Nucleus accumbens (tissue), 56 donors: ENCODE data around the gene TNNT3.

Source experiments
- DNase-seq, 56 donors: peaks; one replicate each; lab custom pipeline; 2025; lab: John Stamatoyannopoulos, UW

Gene TNNT3

DNA sequence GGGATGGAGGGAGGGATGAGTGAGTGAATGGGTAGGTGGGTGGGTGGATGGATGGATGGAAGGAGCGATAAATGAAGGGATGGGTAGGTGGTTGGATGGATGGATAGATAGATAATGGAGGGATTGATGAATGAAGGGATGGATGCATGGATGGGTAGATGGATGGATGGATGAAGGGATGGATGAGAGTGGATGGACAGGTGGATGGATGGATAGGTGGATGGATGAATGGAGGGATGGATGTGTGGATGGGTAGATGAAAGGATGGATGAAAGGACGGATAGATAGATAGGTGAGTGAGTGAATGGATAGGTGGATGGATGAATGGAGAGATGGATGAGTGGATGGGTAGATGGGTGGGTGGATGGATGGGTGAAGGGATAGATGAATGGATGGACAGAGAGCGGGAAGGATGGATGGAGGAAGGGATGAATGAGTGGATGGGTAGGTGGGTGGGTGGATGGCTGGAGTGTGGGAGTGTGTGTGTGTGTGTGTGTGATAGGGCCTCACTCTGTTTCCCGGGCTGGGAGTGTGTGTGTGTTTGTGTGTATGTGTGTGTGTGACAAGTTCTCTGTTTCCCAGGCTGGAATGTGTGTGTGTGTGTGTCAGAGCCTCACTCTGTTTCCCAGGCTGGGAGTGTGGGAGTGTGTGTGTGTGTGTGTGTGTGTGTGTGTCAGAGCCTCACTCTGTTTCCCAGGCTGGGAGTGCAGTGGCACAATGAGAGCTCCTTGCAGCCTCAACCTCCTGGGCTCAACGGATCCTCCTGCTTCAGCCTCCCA lies 25.7 kb upstream of the TNNT3 start:
- no peak for DNase-seq

DNA sequence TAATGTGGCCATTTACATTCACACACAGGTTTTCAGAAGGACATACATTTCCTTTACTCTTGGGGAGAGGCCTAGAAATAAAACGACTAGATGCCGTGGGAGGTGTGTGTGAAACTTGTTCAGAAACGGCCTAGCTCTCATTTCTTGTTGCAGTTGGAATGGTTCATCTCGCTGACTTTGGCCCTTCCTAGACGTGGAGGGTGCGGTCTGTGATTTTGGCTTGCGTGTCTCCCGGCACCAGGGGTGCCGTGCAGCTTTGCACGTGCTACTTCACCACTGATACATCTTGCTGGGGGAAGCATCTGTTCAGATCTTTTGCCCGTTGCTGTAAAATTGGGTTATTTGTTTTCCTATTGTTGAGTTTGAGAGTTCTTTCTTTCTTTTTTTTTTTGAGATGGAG lies 24.7 kb upstream of the TNNT3 start:
- no peak for DNase-seq

DNA sequence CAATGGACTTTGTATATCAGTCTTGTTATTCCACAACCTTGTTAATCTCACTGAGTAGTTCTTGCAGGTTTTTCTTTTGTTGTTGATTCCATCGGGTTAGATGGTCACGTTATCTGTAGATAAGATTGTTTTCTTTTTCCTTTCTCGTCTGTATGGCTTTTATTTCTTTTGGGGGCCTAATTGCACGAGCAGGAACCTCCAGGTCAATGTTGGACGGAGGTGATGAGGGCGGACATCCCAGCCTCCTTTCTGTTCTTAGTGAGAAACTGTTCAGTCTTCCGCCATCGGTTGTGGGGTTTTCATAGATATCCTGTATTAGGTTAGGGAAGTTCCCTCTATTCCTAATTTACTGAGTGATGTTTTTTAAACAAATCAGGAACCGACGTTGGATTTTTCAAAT lies 23.0 kb upstream of the TNNT3 start:
- DNase-seq, result no peak

DNA sequence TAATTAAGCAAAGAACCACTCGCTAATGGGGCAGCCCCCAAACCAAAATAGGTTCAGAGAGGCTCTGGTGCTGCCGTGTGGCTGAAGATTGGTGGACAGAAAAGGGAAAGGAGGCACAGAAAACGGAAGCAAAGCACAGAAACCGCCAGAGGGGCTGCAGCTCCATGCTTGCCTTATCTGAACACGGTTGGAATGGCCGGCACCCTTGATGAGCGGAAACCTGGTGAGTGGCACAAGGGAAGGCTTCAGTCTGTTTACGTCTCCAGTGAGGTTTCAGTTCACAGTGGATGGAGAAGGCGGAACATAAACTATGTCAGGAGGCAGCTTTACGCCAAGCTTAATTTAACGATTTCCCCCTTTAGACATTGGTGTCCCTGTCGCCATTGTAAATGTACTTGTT lies 22.6 kb upstream of the TNNT3 start:
- no peak for DNase-seq

DNA sequence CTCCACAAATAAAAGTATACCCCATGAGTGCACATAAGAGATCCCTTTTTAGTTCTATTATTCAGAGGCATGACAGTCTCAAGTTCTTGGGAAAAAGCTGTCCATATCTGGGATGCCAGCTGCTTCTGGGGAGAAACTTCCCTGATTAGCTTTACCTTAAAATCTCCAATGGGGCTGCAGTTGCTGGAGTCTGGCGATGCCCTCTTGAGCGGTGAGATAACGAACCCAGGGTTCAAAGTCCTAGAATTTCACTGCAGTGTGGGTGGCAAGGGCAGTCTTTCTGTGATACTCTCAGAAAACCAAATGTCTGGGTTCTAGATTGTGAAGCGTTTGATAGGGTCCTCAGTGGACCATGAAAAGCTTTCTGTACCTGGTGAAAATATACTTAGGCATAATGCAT lies 20.4 kb upstream of the TNNT3 start:
- no peak for DNase-seq

DNA sequence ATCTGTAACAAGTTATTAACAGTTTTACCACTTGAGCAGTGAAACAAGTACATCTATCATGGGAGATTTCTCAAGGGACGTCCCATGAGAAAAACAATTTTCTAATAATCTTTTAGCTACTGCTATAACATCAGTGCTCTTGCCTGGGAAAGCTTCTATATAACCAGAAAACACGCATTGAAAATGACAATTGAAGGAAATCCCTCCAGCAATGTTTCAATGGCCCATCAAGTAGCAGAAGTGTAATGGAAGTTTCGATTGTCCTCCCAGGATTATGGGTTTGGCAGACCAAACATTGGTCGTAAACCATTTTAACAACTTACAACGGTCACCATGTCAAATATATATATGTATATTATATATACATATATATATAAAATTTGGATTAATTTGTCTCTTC lies 19.8 kb upstream of the TNNT3 start:
- DNase-seq, result no peak

DNA sequence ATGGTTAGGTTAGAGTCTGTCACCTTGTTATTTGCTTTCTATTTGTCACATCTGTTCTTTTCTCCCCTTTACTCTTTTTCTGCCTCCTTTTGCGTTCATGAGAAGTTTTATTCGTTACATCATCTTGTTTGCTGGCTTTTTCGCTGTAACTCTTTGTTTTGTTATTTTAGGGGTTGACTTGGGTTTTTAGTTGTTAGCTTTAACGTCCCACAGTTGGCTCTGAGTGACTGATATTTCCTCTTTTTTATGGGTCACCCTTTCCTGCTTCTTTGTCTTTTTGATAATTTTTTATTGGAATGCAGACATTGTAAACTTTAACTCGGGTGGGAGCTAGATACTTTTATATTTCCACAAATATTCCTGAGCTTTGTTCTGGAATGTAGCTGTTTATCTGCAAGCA lies 13.3 kb upstream of the TNNT3 start:
- DNase-seq, result no peak

DNA sequence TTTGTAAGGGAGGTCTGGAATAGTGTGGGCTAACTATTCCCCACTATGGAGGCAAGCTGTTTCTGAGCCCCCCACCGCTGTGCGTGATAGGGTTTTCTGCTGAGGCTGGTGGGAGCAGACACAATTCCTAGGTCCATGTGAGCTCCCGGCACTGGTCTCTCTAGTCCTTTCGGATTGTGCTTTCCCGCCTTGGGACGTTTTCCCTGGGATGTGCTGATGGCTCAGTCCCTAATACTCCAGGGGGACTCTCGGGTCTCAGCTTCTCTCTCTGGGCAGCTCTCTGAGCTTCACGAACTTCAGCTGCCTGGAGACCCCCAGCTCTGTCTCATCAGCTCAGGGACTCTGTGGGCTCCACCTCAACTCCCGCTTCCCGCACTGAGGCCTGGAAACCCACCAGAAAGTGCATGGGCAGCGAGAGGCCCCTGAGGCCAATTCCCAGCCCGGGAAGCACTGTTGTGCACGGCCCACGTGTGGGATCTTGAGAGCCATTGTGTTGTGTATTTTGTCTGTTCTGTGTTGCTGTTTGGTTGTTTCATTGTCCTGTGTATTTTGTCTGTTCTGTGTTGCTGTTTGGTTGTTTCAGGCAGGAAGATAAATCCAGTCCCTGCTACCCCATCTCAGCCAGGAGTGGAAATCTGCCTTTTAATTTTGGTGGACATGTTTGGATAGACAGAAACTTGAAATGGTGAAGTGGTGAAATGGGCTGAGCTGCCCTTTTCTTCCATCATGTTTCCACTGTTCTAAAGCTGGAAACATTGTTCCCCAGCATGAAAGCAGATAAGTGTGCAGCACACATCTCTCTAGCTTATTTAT lies 12.7 kb upstream of the TNNT3 start:
- DNase-seq, result no peak

DNA sequence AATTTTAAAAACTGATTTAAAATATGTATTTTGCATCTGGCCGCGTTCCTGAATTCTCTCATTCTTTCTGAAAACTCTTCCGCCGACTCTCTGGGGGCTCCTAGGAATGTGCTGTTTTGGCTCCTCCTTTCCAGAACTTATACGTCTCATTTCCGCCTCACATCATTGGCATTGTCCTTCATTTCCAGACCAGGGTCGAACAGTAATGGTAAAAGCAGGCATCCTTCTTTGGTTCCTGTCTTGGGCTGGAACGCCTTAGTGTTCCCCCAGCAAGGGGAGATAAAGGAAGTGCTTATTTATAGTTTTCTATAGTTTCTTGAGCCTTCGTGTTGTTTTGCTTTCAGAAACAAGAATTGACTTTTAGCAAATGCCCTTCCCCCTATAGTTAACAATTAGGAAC lies 10.9 kb upstream of the TNNT3 start:
- DNase-seq, result no peak

DNA sequence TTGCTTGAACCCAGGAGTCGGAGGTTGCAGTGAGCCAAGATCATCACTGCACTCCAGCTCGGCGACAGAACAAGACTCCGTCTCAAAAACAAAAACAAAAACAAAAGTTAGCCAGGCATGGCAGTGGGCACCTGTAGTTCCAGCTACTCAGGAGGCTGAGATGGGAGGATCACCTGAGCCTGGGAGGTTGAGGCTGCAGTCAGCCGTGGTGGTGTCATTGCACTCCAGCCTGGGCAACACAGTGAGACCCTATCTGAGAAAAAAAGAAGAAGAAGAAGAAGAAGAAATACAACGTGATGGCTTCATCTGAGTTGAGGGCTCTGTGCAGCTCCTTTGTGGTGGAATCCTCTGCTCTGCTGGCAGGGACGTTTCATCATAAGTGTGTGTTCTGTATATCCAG lies 10.0 kb upstream of the TNNT3 start:
- DNase-seq, result no peak

DNA sequence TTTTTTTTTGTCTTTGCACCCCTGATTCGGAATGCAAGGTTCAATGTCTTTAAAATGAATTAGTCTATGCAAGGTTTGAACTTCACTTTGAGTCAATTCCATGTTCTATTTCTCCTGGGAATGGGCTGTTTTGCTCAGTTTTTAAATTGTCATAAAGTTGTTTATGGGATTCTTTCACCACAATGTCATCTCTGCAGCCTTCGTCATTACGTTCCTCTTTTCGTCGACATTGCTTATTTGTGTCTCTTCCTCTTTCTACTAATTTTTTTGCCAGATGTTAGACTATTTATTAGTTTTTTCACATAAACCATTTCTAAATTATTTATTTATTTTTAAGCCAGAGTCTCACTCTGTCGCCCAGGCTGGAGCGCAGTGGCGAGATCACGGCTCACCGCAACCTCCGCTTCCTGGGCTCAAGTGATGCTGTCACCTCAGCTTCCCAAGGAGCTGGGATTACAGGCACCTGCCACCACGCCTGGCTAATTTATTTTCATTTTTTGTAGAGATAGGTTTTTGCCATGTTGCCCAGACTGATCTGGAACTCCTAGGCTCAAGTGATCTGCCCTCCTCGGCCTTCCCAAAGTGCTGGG lies 7.1 kb upstream of the TNNT3 start:
- DNase-seq, result no peak

DNA sequence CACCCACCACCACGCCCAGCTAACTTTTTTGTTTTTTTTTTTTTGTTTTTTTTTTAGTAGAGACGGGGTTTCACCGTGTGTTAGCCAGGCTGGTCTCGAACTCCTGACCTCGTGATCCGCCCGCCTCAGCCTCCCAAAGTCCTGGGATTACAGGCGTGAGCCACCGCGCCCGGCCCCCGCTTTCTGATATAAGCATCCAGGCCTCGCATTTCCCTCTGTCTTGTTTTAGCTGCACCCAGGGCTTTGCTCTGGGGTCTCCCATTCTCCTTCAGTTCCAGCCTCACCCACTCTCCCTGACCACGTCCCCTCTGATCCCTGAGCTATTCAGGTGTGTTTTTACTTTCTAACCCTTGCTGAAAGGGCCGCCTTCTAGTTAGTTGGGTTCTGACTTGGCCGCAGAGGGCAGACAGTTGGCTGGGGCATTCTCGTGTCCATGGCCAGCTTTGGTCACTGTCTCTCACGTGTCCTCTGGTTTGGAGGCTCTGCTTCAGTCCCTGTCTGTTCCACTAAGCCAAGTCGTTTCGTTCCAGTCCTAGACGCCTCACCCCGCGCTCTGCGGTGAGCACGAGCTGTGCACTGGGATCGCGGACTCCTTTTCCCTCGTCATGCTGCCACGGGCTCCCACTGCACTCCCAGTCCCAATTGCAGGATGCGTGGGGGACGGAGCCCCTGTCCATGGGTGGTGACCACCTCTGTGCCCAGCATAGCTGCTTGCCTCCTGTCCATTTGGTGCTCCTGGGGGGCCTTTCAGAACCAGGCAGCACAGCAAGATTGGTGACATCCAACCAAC lies 6.0 kb upstream of the TNNT3 start:
- DNase-seq, result no peak

DNA sequence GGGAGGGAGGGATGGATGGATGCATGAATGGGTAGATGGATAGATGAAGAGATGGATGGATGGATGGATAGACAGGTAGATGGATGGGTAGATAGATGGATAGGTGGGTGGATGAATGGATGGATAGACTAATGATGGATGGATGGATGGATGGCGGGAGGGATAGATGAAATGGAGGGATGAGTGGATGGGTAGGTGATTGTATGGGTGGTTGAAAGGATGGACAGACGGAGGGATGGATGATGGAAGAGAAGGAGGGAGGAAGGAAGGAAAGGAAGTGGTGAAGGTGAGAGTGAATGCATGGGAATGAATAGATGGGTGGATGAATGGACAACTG lies 3.7 kb upstream of the TNNT3 start:
- DNase-seq, result no peak

DNA sequence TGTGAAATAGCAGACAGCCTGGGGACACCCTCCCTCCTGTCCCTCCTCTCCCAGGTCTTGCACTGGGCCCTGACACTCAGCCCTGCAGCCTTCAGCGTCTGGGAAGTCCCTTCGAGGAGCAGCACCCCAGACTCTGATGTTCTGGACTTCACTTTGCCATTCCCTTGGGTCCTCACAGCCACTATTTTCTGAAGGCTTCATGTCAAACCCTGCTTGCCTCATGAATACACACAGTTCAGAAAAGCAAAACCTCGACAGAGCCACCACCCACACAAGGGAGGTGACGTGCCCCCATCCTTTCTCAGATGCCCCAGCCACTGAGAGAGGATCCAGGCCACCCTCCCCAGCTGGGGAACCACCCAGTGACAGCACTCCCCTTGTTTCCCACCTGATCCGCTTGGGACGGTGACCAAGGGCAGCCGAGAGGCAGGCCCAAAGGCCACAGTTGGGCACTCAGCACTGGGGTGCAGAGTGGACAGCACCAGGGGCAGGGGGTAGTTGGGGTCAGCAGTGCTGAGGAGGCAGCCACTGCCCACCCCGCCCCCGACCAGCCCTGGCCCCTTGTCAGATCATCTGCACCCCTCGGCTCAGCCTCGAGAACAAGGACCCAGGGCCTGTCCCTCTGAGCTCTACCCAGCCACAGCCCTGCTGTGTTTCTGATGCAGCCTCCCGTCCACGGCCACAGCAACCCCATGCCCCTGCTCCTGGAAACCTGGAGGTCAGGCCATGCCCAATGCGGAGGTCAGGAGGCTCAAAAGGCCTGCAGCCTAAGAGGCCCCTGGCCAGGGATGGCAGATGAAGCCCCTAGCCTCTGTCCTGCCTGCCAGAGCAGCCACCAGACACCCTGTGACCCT lies 3.1 kb upstream of the TNNT3 start:
- DNase-seq, result no peak

DNA sequence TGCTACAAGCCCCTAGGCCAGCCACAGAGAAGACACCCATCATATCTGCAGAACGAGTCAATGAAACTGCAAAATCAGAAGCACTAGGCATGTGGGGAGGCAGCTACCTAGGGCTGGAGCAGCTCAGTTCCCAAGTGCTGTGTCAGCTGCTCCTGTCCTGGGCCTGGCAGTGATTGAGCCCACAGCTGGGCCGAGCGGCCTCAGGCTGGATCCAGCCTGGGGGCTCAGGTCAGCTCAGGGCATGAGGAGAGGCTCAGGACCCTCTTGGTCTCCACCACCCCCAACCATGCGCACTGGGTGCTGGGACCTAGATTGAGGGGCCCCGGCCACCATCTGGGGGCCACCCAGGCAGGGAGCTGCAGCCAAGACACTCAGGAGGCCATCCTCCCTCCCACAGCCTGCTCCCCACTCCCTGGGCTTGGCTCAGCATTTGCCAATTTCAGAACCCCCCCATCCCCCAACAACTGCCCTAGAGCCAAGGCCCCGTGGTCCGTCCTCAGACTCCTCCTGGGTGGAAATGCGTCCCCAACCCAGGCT lies 2.4 kb upstream of the TNNT3 start:
- DNase-seq, result no peak

DNA sequence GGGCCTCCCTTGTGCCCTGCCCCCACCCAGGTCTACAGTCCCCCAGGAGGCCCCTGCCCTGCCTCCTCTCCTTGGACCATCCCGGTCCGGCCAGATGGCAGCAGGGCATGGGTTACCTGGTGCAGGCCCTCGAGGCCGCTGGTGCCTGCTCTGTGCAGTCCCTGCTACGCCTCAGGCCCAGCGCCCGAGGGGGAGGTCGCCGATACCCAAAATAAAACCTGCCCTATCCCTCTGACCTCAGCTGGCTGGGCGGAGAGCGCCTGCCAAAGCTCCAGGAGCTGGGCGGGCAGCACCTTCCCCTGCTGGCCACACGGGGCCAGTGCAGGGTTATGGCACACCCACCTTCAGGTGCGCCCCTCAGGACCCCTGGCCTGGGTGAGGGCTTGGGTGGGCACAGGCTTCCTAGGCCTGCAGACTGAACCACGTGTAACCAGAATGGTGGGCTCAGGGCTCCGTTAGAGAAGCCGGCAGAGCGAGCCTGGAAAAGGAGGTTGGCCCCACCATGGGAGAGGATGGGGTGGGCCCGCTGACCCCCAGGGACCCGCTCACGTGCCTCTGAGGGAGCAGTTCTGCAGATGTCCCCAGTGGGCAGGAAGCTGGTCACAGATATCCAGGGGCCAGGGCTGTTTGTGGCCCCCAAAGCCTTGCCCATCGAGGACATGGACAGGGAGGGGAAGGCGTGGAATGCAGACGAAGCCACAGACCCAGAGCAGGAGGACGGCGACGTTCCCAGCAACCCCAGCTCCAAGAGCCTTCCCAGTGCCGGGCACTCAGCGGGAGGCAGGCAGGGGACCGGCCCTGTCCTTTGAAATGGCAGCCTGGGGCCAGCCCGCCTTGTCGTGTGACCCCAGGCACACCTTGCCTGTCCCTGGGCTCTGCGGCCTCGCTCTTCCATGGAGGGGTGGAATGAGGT lies 1.7 kb upstream of the TNNT3 start:
- DNase-seq, result no peak

DNA sequence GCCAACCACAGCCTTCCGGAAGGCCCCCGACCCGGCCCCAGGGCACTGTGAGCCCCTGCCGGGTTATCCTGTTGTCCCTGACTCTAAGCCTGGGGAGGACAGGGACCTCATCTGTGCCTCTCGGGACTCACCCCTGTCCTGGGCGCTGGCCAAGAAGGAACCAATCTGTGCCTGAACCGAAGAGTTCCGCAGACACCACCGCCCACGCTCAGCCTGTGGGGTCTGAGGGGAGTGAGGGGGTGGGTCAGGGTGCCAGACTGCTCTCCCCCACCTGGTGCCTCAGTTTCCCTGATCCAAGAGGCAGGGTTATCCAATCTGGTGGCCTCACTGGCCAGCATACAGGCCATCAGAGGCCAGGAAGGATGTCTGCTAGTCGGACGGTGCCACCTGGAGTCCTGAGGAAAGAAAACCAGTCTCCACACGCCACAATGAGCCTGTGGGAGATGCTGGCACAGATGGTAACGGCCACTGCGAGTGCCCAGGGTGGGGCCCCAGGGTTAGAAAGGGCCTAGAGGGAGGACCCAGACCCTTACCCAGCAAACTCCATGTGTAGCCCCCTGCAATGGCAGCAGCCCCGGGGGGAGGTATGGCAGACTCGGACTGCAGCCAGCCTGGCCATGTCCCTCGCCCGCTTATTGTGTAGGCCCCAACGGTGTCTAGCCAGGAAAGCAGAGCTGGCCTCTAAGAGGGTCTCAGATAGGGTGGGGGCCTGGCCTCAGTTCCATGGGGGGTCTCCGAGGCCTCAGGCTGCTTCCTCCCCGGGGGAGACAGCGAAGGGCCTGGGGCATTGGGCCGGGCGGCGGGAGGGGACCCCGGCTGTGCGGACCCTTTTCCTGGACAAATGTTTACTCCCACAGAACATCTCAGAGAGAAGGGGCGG lies 827 bp upstream of the TNNT3 start:
- DNase-seq, result no peak
